Ishikawa (cell line): ENCODE data around the gene NGB.

Experiments used
- CEBPB ChIP-seq: IDR thresholded peaks from 2 replicates; pipeline ENCODE4 v1.6.1; 2012
- CREB1 ChIP-seq: IDR thresholded peaks from 2 replicates; pipeline ENCODE4 v1.6.1; 2012; ENCODE audit warnings: low read depth
- EGR1 ChIP-seq: IDR thresholded peaks from 2 replicates; pipeline ENCODE4 v1.6.1; 2012
- EP300 ChIP-seq: IDR thresholded peaks from 2 replicates; pipeline ENCODE4 v1.6.1; 2012; ENCODE audit warnings: borderline replicate concordance
- FOXM1 ChIP-seq: IDR thresholded peaks from 2 replicates; pipeline ENCODE4 v1.6.1; 2012; ENCODE audit warnings: low read depth, borderline replicate concordance
- MAX ChIP-seq: IDR thresholded peaks from 2 replicates; pipeline ENCODE4 v1.6.1; 2012
- NFIC ChIP-seq: IDR thresholded peaks from 2 replicates; pipeline ENCODE4 v1.6.1; 2012
- RAD21 ChIP-seq: IDR thresholded peaks from 2 replicates; pipeline ENCODE4 v1.6.1; 2012; ENCODE audit warnings: low read depth
- REST ChIP-seq: IDR thresholded peaks from 2 replicates; pipeline ENCODE4 v1.6.1; 2012; ENCODE audit warnings: low read depth, mild to moderate bottlenecking
- TAF1 ChIP-seq: IDR thresholded peaks from 2 replicates; pipeline ENCODE4 v1.6.1; 2012; ENCODE audit warnings: low read depth, mild to moderate bottlenecking
- TCF12 ChIP-seq: IDR thresholded peaks from 2 replicates; pipeline ENCODE4 v1.6.1; 2012; ENCODE audit warnings: low read depth
- TEAD4 ChIP-seq: IDR thresholded peaks from 2 replicates; pipeline ENCODE4 v1.6.1; 2012
- USF1 ChIP-seq: IDR thresholded peaks from 2 replicates; pipeline ENCODE4 v1.6.1; 2012
- YY1 ChIP-seq: IDR thresholded peaks from 2 replicates; pipeline ENCODE4 v1.6.1; 2012; ENCODE audit warnings: low read depth
- ZBTB7A ChIP-seq: IDR thresholded peaks from 2 replicates; pipeline ENCODE4 v1.6.1; 2012; ENCODE audit warnings: low read depth

Gene NGB

GRCh38 chr14:77245820-77246219, 25.2 kb downstream of the NGB start:
- no peak for TF ChIP-seq FOXM1
- no peak for TF ChIP-seq TCF12
- TF ChIP-seq USF1, result no peak
- TF ChIP-seq MAX, result no peak
- no peak for TF ChIP-seq RAD21
- TF ChIP-seq TAF1, result no peak
- TF ChIP-seq NFIC, result no peak
- no peak for TF ChIP-seq REST
- no peak for TF ChIP-seq YY1
- TF ChIP-seq ZBTB7A, result no peak
- TF ChIP-seq CEBPB, result no peak
- TF ChIP-seq CREB1, result no peak
- TF ChIP-seq EP300, result no peak
- no peak for TF ChIP-seq EGR1
- no peak for TF ChIP-seq TEAD4

- TF ChIP-seq EGR1, result no peak
- TF ChIP-seq ZBTB7A, result no peak
- no peak for TF ChIP-seq CREB1
- TF ChIP-seq USF1, result no peak
These were observed 27.2 kb downstream of the NGB start for GRCh38 chr14:77243853-77244252.

- TF ChIP-seq CREB1 (no peak), RAD21 (no peak), ZBTB7A (no peak), REST (no peak)
These were observed 28.3 kb downstream of the NGB start for GRCh38 chr14:77242752-77243151.

GRCh38 chr14:77241955-77242354, 29.1 kb downstream of the NGB start:
- TF ChIP-seq MAX, result peak; percentile 34; the same call in 1 of the 2 replicates
- TF ChIP-seq TEAD4, result no peak
- TF ChIP-seq CEBPB, result no peak
- no peak for TF ChIP-seq EGR1
- TF ChIP-seq USF1, result 0 out of 2 replicates have a peak, but pooled peaks have one; percentile 37
- TF ChIP-seq REST, result peak; percentile 84

GRCh38 chr14:77240336-77240915, 30.6 kb downstream of the NGB start:
- no peak for TF ChIP-seq TCF12
- no peak for TF ChIP-seq USF1
- no peak for TF ChIP-seq CEBPB
- no peak for TF ChIP-seq NFIC
- no peak for TF ChIP-seq CREB1
- no peak for TF ChIP-seq ZBTB7A
- TF ChIP-seq MAX, result no peak
- TF ChIP-seq TAF1, result no peak
- TF ChIP-seq FOXM1, result no peak
- no peak for TF ChIP-seq TEAD4
- no peak for TF ChIP-seq YY1
- no peak for TF ChIP-seq EP300
- TF ChIP-seq EGR1, result no peak
- no peak for TF ChIP-seq RAD21
- no peak for TF ChIP-seq REST
